GM23338 (cell line): ENCODE results near the gene ESYT2.

ENCODE experiments used
- CREB1 ChIP-seq: fragments of 250-450 bp; sonication (Bioruptor Pico); IDR thresholded peaks from 2 replicates; pipeline ENCODE4 v1.5.0; 2020; ENCODE audit warnings: low read depth, mild to moderate bottlenecking, moderate library complexity
- EZH2 ChIP-seq: fragments of 200-600 bp; sonication (generic); IDR thresholded peaks from one replicate; pipeline ENCODE4 v1.8.0; 2017; ENCODE audit warnings: antibody characterized with exemption, mild to moderate bottlenecking, low read depth; ENCODE audit not compliant: unreplicated experiment
- EZH2phosphoT487 ChIP-seq: fragments of 200-600 bp; sonication (generic); IDR thresholded peaks from one replicate; pipeline ENCODE4 v1.8.1; 2018; ENCODE audit warnings: antibody characterized with exemption; ENCODE audit not compliant: unreplicated experiment
- JUNB ChIP-seq: IDR thresholded peaks from one replicate; pipeline ENCODE4 v1.6.1; 2016; ENCODE audit warnings: antibody characterized with exemption; ENCODE audit not compliant: unreplicated experiment
- NANOG ChIP-seq: IDR thresholded peaks from 2 replicates; pipeline ENCODE4 v1.6.1; 2016; ENCODE audit warnings: antibody characterized with exemption, borderline replicate concordance
- POLR2AphosphoS5 ChIP-seq: IDR thresholded peaks from 2 replicates; pipeline ENCODE4 v1.6.1; 2016; ENCODE audit warnings: antibody characterized with exemption, low read depth
- STAT1 ChIP-seq: IDR thresholded peaks from one replicate; pipeline ENCODE4 v1.6.1; 2016; ENCODE audit warnings: antibody characterized with exemption; ENCODE audit not compliant: unreplicated experiment
- ZNF114 ChIP-seq: fragments of 250-450 bp; sonication (Bioruptor Pico); IDR thresholded peaks from 2 replicates; pipeline ENCODE4 v1.5.0; 2020; ENCODE audit warnings: mild to moderate bottlenecking, moderate library complexity
- ZNF331 ChIP-seq: fragments of 250-450 bp; sonication (Bioruptor Pico); IDR thresholded peaks from 2 replicates; pipeline ENCODE4 v1.5.0; 2020; ENCODE audit warnings: low read depth, mild to moderate bottlenecking, moderate library complexity
- TF ChIP-seq, protein P1 (sequence below), 2 experiments: fragments of 200-600 bp in 1 of 2; sonication (generic) in 1 of 2; conservative IDR thresholded peaks; 2 replicates each; pipeline versions ENCODE4 v1.5.1 to v1.6.1; 2016 to 2017; ENCODE audit warnings: antibody characterized with exemption in 2 of 2, low read depth in 2 of 2, mild to moderate bottlenecking in 2 of 2, moderate library complexity in 1 of 2
- TF ChIP-seq, protein P2 (sequence below): IDR thresholded peaks from one replicate; pipeline ENCODE4 v1.6.1; 2018; ENCODE audit warnings: antibody characterized with exemption; ENCODE audit not compliant: unreplicated experiment
- TF ChIP-seq, protein P3 (sequence below): IDR thresholded peaks from 2 replicates; pipeline ENCODE4 v1.6.1; 2016; ENCODE audit warnings: antibody characterized with exemption
- TF ChIP-seq, protein P4 (sequence below): fragments of 250-450 bp; sonication (Bioruptor Pico); IDR thresholded peaks from 2 replicates; pipeline ENCODE4 v1.5.0; 2020; ENCODE audit warnings: mild to moderate bottlenecking, moderate library complexity

DNA sequence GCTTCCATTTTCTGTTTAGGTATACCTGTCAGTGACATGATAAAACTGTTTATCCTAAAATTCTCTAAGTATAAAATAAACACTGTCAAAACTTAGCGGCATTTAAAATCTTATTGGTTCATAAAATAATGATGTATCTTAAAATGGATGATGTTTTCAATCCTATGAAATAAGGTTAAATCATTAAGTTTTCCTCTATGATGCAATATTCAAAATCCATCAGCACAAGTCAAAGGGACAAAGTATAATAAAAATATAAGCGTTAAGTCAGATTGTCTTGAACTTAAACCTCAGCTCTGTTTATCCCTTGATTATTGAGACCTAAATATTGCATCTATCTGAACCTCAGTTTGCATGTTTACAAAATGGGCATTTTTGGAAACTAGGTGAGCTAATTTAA is 78.1 kb downstream of the ESYT2 start:
- TF ChIP-seq JUNB: no peak
- TF ChIP-seq, protein P1, sequence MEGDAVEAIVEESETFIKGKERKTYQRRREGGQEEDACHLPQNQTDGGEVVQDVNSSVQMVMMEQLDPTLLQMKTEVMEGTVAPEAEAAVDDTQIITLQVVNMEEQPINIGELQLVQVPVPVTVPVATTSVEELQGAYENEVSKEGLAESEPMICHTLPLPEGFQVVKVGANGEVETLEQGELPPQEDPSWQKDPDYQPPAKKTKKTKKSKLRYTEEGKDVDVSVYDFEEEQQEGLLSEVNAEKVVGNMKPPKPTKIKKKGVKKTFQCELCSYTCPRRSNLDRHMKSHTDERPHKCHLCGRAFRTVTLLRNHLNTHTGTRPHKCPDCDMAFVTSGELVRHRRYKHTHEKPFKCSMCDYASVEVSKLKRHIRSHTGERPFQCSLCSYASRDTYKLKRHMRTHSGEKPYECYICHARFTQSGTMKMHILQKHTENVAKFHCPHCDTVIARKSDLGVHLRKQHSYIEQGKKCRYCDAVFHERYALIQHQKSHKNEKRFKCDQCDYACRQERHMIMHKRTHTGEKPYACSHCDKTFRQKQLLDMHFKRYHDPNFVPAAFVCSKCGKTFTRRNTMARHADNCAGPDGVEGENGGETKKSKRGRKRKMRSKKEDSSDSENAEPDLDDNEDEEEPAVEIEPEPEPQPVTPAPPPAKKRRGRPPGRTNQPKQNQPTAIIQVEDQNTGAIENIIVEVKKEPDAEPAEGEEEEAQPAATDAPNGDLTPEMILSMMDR (conservative IDR thresholded peaks at IDR 0.05; ENCODE audit: low read depth in 2 of 2): no peak
- no peak for TF ChIP-seq EZH2
- TF ChIP-seq POLR2AphosphoS5: no peak
- TF ChIP-seq, protein P2, sequence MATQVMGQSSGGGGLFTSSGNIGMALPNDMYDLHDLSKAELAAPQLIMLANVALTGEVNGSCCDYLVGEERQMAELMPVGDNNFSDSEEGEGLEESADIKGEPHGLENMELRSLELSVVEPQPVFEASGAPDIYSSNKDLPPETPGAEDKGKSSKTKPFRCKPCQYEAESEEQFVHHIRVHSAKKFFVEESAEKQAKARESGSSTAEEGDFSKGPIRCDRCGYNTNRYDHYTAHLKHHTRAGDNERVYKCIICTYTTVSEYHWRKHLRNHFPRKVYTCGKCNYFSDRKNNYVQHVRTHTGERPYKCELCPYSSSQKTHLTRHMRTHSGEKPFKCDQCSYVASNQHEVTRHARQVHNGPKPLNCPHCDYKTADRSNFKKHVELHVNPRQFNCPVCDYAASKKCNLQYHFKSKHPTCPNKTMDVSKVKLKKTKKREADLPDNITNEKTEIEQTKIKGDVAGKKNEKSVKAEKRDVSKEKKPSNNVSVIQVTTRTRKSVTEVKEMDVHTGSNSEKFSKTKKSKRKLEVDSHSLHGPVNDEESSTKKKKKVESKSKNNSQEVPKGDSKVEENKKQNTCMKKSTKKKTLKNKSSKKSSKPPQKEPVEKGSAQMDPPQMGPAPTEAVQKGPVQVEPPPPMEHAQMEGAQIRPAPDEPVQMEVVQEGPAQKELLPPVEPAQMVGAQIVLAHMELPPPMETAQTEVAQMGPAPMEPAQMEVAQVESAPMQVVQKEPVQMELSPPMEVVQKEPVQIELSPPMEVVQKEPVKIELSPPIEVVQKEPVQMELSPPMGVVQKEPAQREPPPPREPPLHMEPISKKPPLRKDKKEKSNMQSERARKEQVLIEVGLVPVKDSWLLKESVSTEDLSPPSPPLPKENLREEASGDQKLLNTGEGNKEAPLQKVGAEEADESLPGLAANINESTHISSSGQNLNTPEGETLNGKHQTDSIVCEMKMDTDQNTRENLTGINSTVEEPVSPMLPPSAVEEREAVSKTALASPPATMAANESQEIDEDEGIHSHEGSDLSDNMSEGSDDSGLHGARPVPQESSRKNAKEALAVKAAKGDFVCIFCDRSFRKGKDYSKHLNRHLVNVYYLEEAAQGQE: no peak
- no peak for TF ChIP-seq EZH2phosphoT487
- TF ChIP-seq CREB1 (CRISPR knock-in tag): no peak
- no peak for TF ChIP-seq STAT1
- no peak for TF ChIP-seq ZNF114 (CRISPR knock-in tag)
- TF ChIP-seq, protein P3, sequence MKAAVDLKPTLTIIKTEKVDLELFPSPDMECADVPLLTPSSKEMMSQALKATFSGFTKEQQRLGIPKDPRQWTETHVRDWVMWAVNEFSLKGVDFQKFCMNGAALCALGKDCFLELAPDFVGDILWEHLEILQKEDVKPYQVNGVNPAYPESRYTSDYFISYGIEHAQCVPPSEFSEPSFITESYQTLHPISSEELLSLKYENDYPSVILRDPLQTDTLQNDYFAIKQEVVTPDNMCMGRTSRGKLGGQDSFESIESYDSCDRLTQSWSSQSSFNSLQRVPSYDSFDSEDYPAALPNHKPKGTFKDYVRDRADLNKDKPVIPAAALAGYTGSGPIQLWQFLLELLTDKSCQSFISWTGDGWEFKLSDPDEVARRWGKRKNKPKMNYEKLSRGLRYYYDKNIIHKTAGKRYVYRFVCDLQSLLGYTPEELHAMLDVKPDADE: no peak
- TF ChIP-seq, protein P4, sequence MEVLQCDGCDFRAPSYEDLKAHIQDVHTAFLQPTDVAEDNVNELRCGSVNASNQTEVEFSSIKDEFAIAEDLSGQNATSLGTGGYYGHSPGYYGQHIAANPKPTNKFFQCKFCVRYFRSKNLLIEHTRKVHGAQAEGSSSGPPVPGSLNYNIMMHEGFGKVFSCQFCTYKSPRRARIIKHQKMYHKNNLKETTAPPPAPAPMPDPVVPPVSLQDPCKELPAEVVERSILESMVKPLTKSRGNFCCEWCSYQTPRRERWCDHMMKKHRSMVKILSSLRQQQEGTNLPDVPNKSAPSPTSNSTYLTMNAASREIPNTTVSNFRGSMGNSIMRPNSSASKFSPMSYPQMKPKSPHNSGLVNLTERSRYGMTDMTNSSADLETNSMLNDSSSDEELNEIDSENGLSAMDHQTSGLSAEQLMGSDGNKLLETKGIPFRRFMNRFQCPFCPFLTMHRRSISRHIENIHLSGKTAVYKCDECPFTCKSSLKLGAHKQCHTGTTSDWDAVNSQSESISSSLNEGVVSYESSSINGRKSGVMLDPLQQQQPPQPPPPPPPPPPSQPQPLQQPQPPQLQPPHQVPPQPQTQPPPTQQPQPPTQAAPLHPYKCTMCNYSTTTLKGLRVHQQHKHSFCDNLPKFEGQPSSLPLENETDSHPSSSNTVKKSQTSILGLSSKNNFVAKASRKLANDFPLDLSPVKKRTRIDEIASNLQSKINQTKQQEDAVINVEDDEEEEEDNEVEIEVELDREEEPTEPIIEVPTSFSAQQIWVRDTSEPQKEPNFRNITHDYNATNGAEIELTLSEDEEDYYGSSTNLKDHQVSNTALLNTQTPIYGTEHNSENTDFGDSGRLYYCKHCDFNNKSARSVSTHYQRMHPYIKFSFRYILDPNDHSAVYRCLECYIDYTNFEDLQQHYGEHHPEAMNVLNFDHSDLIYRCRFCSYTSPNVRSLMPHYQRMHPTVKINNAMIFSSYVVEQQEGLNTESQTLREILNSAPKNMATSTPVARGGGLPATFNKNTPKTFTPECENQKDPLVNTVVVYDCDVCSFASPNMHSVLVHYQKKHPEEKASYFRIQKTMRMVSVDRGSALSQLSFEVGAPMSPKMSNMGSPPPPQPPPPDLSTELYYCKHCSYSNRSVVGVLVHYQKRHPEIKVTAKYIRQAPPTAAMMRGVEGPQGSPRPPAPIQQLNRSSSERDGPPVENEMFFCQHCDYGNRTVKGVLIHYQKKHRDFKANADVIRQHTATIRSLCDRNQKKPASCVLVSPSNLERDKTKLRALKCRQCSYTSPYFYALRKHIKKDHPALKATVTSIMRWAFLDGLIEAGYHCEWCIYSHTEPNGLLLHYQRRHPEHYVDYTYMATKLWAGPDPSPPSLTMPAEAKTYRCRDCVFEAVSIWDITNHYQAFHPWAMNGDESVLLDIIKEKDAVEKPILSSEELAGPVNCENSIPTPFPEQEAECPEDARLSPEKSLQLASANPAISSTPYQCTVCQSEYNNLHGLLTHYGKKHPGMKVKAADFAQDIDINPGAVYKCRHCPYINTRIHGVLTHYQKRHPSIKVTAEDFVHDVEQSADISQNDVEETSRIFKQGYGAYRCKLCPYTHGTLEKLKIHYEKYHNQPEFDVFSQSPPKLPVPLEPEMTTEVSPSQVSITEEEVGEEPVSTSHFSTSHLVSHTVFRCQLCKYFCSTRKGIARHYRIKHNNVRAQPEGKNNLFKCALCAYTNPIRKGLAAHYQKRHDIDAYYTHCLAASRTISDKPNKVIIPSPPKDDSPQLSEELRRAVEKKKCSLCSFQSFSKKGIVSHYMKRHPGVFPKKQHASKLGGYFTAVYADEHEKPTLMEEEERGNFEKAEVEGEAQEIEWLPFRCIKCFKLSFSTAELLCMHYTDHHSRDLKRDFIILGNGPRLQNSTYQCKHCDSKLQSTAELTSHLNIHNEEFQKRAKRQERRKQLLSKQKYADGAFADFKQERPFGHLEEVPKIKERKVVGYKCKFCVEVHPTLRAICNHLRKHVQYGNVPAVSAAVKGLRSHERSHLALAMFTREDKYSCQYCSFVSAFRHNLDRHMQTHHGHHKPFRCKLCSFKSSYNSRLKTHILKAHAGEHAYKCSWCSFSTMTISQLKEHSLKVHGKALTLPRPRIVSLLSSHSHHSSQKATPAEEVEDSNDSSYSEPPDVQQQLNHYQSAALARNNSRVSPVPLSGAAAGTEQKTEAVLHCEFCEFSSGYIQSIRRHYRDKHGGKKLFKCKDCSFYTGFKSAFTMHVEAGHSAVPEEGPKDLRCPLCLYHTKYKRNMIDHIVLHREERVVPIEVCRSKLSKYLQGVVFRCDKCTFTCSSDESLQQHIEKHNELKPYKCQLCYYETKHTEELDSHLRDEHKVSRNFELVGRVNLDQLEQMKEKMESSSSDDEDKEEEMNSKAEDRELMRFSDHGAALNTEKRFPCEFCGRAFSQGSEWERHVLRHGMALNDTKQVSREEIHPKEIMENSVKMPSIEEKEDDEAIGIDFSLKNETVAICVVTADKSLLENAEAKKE: no peak
- no peak for TF ChIP-seq ZNF331
- no peak for TF ChIP-seq NANOG
